Astrocyte of the cerebellum (primary cell): ENCODE results near the gene MLYCD.

Source experiments
- DNase-seq: peaks from one replicate; pipeline ENCODE4 v3.0.0-alpha.2; 2011; ENCODE audit warnings: low read depth
- H3K4me3 ChIP-seq: 2 replicates; pipeline ENCODE4 v1.5.1; 2011; ENCODE audit warnings: mild to moderate bottlenecking, low read depth, low read length, moderate library complexity
- in situ Hi-C: cut with HindIII; loops from 2 replicates; pipeline ENCODE4 v1.10.0; 2017; ENCODE audit warnings: low sequenced_read_pairs
- TF ChIP-seq, protein P1 (sequence below): IDR thresholded peaks from 2 replicates; pipeline ENCODE4 v1.5.1; 2012; ENCODE audit warnings: low read length, low read depth, moderate library complexity, mild to moderate bottlenecking; ENCODE audit errors: missing control alignments

Gene MLYCD

DNA sequence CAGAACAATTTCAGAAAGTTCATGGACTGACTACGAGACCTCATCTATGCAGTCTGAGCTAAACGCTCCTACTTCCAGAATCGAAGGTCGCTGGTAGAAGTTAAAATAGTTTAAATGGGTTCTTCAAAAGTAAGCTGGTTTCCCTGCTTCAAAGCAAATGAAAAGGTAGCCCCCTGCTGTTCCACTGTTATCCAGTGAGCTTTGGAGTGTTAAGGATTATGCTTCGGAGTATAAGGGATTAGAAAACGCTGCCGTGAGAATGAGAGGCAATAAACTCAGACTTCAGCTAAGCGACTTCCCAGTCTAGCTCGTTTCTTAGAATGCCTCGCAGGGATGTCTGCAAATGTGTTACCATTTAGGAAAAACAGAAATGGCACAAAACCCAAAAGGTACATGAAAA lies 12.4 kb downstream of the MLYCD start:
- TF ChIP-seq, protein P1, sequence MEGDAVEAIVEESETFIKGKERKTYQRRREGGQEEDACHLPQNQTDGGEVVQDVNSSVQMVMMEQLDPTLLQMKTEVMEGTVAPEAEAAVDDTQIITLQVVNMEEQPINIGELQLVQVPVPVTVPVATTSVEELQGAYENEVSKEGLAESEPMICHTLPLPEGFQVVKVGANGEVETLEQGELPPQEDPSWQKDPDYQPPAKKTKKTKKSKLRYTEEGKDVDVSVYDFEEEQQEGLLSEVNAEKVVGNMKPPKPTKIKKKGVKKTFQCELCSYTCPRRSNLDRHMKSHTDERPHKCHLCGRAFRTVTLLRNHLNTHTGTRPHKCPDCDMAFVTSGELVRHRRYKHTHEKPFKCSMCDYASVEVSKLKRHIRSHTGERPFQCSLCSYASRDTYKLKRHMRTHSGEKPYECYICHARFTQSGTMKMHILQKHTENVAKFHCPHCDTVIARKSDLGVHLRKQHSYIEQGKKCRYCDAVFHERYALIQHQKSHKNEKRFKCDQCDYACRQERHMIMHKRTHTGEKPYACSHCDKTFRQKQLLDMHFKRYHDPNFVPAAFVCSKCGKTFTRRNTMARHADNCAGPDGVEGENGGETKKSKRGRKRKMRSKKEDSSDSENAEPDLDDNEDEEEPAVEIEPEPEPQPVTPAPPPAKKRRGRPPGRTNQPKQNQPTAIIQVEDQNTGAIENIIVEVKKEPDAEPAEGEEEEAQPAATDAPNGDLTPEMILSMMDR, result no peak
- in situ Hi-C loops, result no loop called here
- H3K4me3 ChIP-seq, result no peak overlapping the region
- no peak for DNase-seq

DNA sequence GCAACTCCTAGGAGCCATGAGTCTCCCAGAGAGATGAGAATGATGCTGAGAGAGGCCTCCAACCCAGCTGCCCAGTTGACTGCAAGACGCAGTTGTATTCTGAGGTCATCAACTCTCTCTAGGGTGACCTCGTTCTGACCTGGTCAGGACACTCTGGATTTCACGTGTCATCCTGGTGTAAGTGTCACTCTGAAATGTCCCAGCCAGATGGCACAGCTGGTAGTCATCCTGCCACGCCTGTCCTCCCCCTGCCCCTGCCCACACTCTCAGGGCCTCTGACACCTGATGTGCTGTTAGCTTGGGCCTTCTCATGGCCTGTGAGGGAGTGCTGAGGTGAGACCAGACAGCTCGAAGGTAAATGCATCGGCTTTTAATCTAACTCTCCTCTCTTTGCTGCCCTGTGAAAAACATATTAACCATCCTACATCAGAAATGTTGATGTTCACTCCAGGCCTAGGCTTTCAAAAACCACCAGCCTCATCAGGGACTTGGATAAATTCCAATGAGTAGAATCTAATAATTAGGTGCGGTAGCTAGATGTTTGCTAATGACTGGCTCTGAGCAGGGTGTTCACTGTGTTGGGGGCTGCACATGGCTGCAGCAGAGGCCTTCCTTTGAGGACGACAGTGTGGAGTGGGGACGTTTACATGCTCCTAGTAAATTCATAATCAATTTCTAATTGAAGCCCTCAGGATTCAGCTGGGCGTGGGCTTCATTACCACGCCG lies 13.8 kb downstream of the MLYCD start:
- in situ Hi-C loops, result no loop called here

DNA sequence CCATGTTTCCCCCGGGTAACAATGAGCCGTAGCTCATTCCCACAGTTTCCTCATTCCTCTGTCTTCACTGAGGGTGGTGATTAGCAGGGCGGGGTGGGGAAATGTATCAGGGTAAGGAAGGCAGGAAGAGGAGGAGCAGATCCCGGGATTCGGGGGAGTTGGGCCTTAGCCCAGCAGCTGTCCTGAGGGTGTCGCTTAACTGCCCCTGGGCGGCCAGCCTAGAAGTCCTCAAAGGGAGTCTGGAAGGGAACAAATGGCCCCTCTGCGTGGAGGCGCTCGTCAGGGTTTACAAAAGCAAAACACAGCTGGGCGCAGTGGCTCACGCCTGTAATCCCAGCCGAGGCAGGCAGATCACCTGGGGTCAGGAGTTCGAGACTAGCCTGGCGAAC lies 14.3 kb downstream of the MLYCD start:
- in situ Hi-C loops, result no loop called here
- no peak overlapping the region for H3K4me3 ChIP-seq
- DNase-seq, result no peak
- TF ChIP-seq, protein P1, result no peak

More for the DNA sequence above, 13.8 kb downstream of the MLYCD start:
- TF ChIP-seq, protein P1, result no peak
- H3K4me3 ChIP-seq, result no peak overlapping the region
- no peak for DNase-seq

DNA sequence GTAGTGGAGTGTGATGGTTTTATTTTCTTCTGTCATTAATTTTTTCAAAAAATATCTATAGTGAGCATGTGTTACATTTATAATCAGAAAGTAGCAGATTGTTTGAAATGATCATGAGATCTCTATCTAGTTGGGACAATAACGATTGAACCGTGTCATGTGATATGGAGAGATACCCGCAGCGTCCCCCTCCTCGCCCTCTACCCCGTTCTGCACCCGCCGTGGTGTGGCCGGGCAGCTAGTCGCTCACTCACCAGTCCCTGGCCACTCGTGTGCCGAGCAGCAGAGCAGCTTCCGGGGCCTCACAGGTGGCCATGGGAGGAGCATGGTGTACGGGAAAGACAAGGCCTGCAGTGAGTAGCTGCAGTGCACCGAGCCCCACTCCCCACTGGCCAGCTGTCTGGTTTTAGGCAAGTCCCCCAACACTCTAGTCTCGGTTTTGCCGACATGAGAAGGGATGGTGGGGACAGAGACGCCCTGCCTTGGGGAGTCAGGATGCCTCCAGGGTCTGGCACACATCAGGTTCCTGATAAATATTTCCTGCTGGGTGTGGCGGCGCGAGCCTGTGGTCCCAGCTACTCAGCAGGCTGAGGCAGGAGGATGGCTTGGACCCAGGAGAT lies 15.3 kb downstream of the MLYCD start:
- in situ Hi-C loops, result no loop called here
- no peak for DNase-seq
- no peak overlapping the region for H3K4me3 ChIP-seq
- TF ChIP-seq, protein P1, result no peak

DNA sequence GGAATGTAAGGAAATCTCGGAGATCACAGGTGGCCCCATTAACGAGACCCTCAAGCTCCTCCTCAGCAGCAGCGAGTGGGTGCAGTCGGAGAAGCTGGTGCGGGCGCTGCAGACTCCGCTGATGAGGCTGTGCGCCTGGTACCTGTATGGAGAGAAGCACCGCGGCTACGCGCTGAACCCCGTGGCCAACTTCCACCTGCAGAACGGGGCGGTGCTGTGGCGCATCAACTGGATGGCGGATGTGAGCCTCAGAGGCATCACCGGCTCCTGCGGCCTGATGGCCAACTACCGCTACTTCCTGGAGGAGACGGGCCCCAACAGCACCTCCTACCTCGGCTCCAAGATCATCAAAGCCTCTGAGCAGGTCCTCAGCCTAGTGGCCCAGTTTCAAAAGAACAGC lies 16.2 kb downstream of the MLYCD start:
- no peak for DNase-seq
- no peak overlapping the region for H3K4me3 ChIP-seq
- in situ Hi-C loops, result no loop called here
- TF ChIP-seq, protein P1, result no peak

DNA sequence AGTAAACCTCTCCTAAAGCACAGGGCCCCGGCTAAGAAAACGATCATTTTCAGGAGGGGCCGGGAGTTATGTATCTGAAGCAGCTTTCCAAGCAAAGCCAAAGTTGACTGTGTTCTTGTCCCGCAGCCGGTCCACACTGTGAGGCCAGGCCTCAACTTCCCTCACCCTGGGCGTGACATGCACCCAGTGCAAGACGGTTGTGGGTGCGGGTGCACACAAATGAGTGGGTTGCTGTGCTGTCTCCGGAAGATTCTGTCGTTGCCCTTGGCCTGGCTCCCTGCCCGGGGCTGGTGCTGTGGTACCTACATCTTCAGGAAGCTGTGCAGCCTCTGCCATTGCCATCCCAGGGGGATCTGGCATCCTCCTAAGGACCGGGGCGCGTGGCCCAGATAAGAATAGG lies 16.6 kb downstream of the MLYCD start:
- in situ Hi-C loops, result no loop called here
- TF ChIP-seq, protein P1, result no peak
- DNase-seq, result no peak
- H3K4me3 ChIP-seq, result no peak overlapping the region
